ENCODE data around the gene KCNJ12.

- TF ChIP-seq, protein P1, sequence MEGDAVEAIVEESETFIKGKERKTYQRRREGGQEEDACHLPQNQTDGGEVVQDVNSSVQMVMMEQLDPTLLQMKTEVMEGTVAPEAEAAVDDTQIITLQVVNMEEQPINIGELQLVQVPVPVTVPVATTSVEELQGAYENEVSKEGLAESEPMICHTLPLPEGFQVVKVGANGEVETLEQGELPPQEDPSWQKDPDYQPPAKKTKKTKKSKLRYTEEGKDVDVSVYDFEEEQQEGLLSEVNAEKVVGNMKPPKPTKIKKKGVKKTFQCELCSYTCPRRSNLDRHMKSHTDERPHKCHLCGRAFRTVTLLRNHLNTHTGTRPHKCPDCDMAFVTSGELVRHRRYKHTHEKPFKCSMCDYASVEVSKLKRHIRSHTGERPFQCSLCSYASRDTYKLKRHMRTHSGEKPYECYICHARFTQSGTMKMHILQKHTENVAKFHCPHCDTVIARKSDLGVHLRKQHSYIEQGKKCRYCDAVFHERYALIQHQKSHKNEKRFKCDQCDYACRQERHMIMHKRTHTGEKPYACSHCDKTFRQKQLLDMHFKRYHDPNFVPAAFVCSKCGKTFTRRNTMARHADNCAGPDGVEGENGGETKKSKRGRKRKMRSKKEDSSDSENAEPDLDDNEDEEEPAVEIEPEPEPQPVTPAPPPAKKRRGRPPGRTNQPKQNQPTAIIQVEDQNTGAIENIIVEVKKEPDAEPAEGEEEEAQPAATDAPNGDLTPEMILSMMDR (IDR thresholded peaks at IDR 0.05): no peak
- TF ChIP-seq POLR2A (IDR thresholded peaks at IDR 0.05) (no peak), POLR2AphosphoS5 (IDR thresholded peaks at IDR 0.05) (no peak), EP300 (IDR thresholded peaks at IDR 0.05) (no peak)
Measured at GRCh38 chr17:21466550-21466949, 90.4 kb downstream of the KCNJ12 start.
